ENCODE results near the gene TSPAN4. TPM values are rescaled to one million over a fixed set of nuclear protein-coding genes. Genes with fewer than 3 reads are reported as not detected.

Gene TSPAN4
- total and polyA plus RNA-seq, 10 of the 15 experiments (the other 5 are each of a cell fraction or from before 2014, with no cell fraction given) = 0.37 to 14.0 (median 8.5) TPM; not detected in 1

DNA sequence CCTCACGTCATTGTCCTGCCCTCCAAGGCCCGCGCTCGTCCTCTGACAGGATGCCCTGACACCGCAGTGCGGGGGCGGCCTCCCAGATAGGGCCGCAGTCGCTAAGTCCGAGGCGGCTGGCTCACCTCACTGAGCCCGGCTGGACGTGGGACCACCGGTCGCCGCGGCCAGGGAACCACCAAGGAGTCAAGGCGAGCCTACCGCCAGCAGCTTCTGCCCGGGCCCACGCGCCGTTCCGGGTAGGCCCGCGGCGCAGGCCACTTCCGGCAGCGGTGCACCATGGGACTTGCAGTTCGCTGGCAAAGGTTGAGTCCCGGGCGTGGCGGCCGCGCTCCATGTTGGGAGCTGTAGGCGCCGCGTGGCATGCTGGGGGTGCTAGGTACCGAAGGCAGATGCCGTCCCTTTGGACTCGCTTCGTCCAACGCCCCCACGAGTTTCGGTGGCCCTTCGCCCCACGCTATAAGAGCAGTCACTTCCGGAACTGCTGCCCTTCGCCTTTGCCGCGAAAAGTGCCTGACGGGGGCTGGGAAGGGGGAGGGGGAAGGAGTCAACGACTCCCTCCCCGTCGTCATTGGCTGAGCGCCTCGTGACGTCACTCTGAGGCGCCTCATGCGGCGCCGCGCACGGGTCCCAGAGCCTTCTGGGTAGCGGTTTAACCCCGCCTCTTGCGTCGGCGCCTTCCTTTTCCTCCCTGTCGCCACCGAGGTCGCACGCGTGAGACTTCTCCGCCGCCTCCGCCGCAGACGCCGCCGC, 33.2 kb upstream of the TSPAN4 start, which contains the start of gene RPLP2 (continued):
- TF ChIP-seq REST (IDR thresholded peaks at IDR 0.05; ENCODE audit: low read depth, low read length) = no peak
- peak; percentile 100 for TF ChIP-seq NBN (IDR thresholded peaks at IDR 0.05)
- TF ChIP-seq NKRF (conservative IDR thresholded peaks at IDR 0.05) = peak; percentile 88
- peak; percentile 48; the same call in 1 of the 2 replicates for TF ChIP-seq TCF12 (IDR thresholded peaks at IDR 0.05; ENCODE audit: low read depth, low read length)
- no peak for TF ChIP-seq RAD21 (IDR thresholded peaks at IDR 0.05; ENCODE audit: insufficient read depth, low read depth, low read length)
- peak; percentile 82 for TF ChIP-seq POU2F2 (IDR thresholded peaks at IDR 0.05; ENCODE audit: borderline replicate concordance, low read depth, low read length)
- peak; percentile 66 for TF ChIP-seq RELA (IDR thresholded peaks at IDR 0.05; ENCODE audit: borderline replicate concordance, partially characterized antibody)
- no peak for TF ChIP-seq CEBPZ (IDR thresholded peaks at IDR 0.05; ENCODE audit: low read depth, low read length)
- peak in 1 of 2 experiments; percentile 27; a peak in 1 of 4 replicates for TF ChIP-seq IKZF2 (IDR thresholded peaks at IDR 0.05)
- TF ChIP-seq HDAC6 (IDR thresholded peaks at IDR 0.05; ENCODE audit: unreplicated experiment) = no peak
- TF ChIP-seq IRF5 (IDR thresholded peaks at IDR 0.05; ENCODE audit: borderline replicate concordance) = no peak
- TF ChIP-seq YY1 (IDR thresholded peaks at IDR 0.05; ENCODE audit: low read depth, low read length) = peak; percentile 88
- TF ChIP-seq ZBTB40 (IDR thresholded peaks at IDR 0.05; ENCODE audit: borderline replicate concordance) = peak; percentile 93
- TF ChIP-seq SRF (IDR thresholded peaks at IDR 0.05; ENCODE audit: low read depth in 2 of 2, low read length in 2 of 2) = peak; percentile 39 to 84
